AG04449 (cell line): Measurements from ENCODE around the gene CNIH2.

ENCODE experiments used
- CTCF ChIA-PET: fragments of 350-600 bp; formaldehyde crosslinking; extraction: SDS; loops from one replicate; lab custom pipeline; 2021; ENCODE audit warnings: antibody characterized with exemption; lab: Yijun Ruan, JAX
- POLR2A ChIA-PET: fragments of 400-600, 350-600 bp; formaldehyde crosslinking; extraction: SDS; loops from one replicate; lab custom pipeline; 2020; ENCODE audit warnings: antibody characterized with exemption, inconsistent platforms; lab: Yijun Ruan, JAX
- DNase-seq: peaks from one replicate; pipeline ENCODE4 v3.0.0-alpha.2; 2010; ENCODE audit warnings: low read depth, low spot score
- H3K4me3 ChIP-seq: 2 replicates; pipeline ENCODE4 v1.5.1; 2011; ENCODE audit warnings: low read depth, mild to moderate bottlenecking, control low read depth, low read length
- CTCF ChIP-seq: IDR thresholded peaks from one replicate; pipeline ENCODE4 v1.5.1; 2011; ENCODE audit warnings: mild to moderate bottlenecking, moderate library complexity, low read length, control low read depth, inconsistent platforms; ENCODE audit not compliant: insufficient read depth; ENCODE audit errors: missing control alignments

The CNIH2 gene

GRCh38 chr11:66280428-66280827 lies 2.5 kb downstream of the CNIH2 start:
- POLR2A ChIA-PET = interaction anchor here (0.8 to 2.7 kb wide), 3 partner anchors 9 to 12 kb away, joined by 3 to 15 read pairs (median 5); partner anchors contain the start of gene YIF1A
- CTCF ChIA-PET = interaction anchor here (0.7 to 8.5 kb wide), 9 partner anchors 8 to 109 kb away, joined by 3 to 144 read pairs (median 3); partner anchors contain the start of genes RAB1B and YIF1A
- no peak for TF ChIP-seq CTCF
- no peak for DNase-seq
- no peak overlapping the region for H3K4me3 ChIP-seq

- DNase-seq = no peak
- TF ChIP-seq CTCF = no peak
- H3K4me3 ChIP-seq = no peak overlapping the region
- ChIA-PET POLR2A (interaction anchor here (1.2 to 2.7 kb wide), 2 partner anchors 8 to 10 kb away, joined by 5 to 15 read pairs; partner anchors contain the start of gene YIF1A), CTCF (interaction anchor here (1.2 to 8.5 kb wide), 10 partner anchors 8 to 77 kb away, joined by 3 to 144 read pairs (median 4); partner anchors contain the start of genes RAB1B and YIF1A)
Observed at GRCh38 chr11:66281001-66281400, 3.0 kb downstream of the CNIH2 start.

- no peak for TF ChIP-seq CTCF
- no peak for DNase-seq
- no peak overlapping the region for H3K4me3 ChIP-seq
- CTCF ChIA-PET = interaction anchor here (0.7 to 10.6 kb wide), 22 partner anchors 12 to 216 kb away, joined by 3 to 144 read pairs (median 5); partner anchors contain the start of genes BRMS1, CD248, RAB1B and SLC29A2
- POLR2A ChIA-PET = interaction anchor here (0.6 to 2.7 kb wide), 5 partner anchors 7 to 592 kb away, joined by 3 to 15 read pairs (median 3); partner anchors contain the start of genes RIN1 and YIF1A
Observed at GRCh38 chr11:66281776-66282467, 3.9 kb downstream of the CNIH2 start.

GRCh38 chr11:66282468-66283455 lies 4.8 kb downstream of the CNIH2 start:
- POLR2A ChIA-PET = interaction anchor here (0.6 to 1.5 kb wide), 4 partner anchors 30 to 593 kb away, joined by 3 to 6 read pairs (median 3); partner anchors contain the start of gene RIN1
- H3K4me3 ChIP-seq = no peak overlapping the region
- TF ChIP-seq CTCF = peak; percentile 98
- peak; percentile 42 for DNase-seq
- CTCF ChIA-PET = interaction anchor here (0.6 to 10.6 kb wide), 29 partner anchors 11 to 571 kb away, joined by 3 to 144 read pairs (median 5); partner anchors contain the start of genes BRMS1, CD248, RAB1B and SLC29A2

GRCh38 chr11:66283461-66284105 lies 5.6 kb downstream of the CNIH2 start:
- CTCF ChIA-PET = interaction anchor here (0.9 to 10.6 kb wide), 16 partner anchors 14 to 216 kb away, joined by 3 to 144 read pairs (median 6); partner anchors contain the start of genes BRMS1, CD248 and RAB1B
- DNase-seq = no peak
- H3K4me3 ChIP-seq = no peak overlapping the region
- TF ChIP-seq CTCF = peak; percentile 17
- POLR2A ChIA-PET = interaction anchor here (1.3 kb wide), 1 partner anchor 44 kb away, joined by 4 read pairs; no protein-coding TSS in a partner anchor
